Skeletal muscle cell (primary cell): Measurements from ENCODE around the gene GADD45G.

Experiments used
- DNase-seq: peaks from one replicate; pipeline ENCODE4 v3.0.0-alpha.2; 2010; ENCODE audit warnings: low read depth
- H3K4me3 ChIP-seq: 2 replicates; pipeline ENCODE4 v1.5.1; 2011; ENCODE audit warnings: low read depth, mild to moderate bottlenecking, control low read depth, low read length, moderate library complexity

The GADD45G gene

GRCh38 chr9:89592213-89592815, 12.5 kb upstream of the GADD45G start:
- H3K4me3 ChIP-seq, result no peak overlapping the region
- DNase-seq, result no peak

- DNase-seq, result peak; percentile 25
- no peak overlapping the region for H3K4me3 ChIP-seq
Observed at GRCh38 chr9:89592963-89593726, 11.7 kb upstream of the GADD45G start.

GRCh38 chr9:89593727-89594427, 10.9 kb upstream of the GADD45G start:
- H3K4me3 ChIP-seq, result no peak overlapping the region
- DNase-seq, result no peak

GRCh38 chr9:89594811-89595550, 9.8 kb upstream of the GADD45G start:
- DNase-seq, result no peak
- no peak overlapping the region for H3K4me3 ChIP-seq

- no peak overlapping the region for H3K4me3 ChIP-seq
- DNase-seq, result no peak
Observed at GRCh38 chr9:89595646-89596045, 9.2 kb upstream of the GADD45G start.

GRCh38 chr9:89596937-89597555, 7.8 kb upstream of the GADD45G start:
- no peak for DNase-seq

GRCh38 chr9:89597711-89598362, 7.0 kb upstream of the GADD45G start:
- no peak overlapping the region for H3K4me3 ChIP-seq
- no peak for DNase-seq

More at GRCh38 chr9:89596937-89597555, 7.8 kb upstream of the GADD45G start:
- no peak overlapping the region for H3K4me3 ChIP-seq

GRCh38 chr9:89598363-89598713, 6.5 kb upstream of the GADD45G start:
- DNase-seq, result no peak
- no peak overlapping the region for H3K4me3 ChIP-seq

- DNase-seq, result no peak
- no peak overlapping the region for H3K4me3 ChIP-seq
Observed at GRCh38 chr9:89598926-89599325, 5.9 kb upstream of the GADD45G start.

- DNase-seq, result no peak
- H3K4me3 ChIP-seq, result no peak overlapping the region
Observed at GRCh38 chr9:89600831-89601230, 4.0 kb upstream of the GADD45G start.

- DNase-seq, result no peak
- H3K4me3 ChIP-seq, result no peak overlapping the region
Observed at GRCh38 chr9:89601306-89601705, 3.5 kb upstream of the GADD45G start.

GRCh38 chr9:89601856-89602562, 2.8 kb upstream of the GADD45G start:
- no peak overlapping the region for H3K4me3 ChIP-seq

GRCh38 chr9:89602978-89603766, 1.6 kb upstream of the GADD45G start:
- DNase-seq, result peak; percentile 21
- peak overlapping the region; percentile 51 for H3K4me3 ChIP-seq

More at GRCh38 chr9:89601856-89602562, 2.8 kb upstream of the GADD45G start:
- no peak for DNase-seq

GRCh38 chr9:89603767-89604665, 796 bp upstream of the GADD45G start:
- H3K4me3 ChIP-seq, result peak overlapping the region; percentile 51
- no peak for DNase-seq

GRCh38 chr9:89605465-89606048, 745 bp downstream of the GADD45G start:
- DNase-seq, result no peak
- H3K4me3 ChIP-seq, result peak overlapping the region; percentile 51

- H3K4me3 ChIP-seq, result peak overlapping the region; percentile 51
- no peak for DNase-seq
Observed at GRCh38 chr9:89606049-89606623, 1.3 kb downstream of the GADD45G start.
